IPS-11a (cell line): ENCODE measurements around the gene SHISA9.

Source experiments
- H3K4me3 ChIP-seq: one replicate; pipeline ENCODE4 v1.5.1; 2013; ENCODE audit warnings: low read depth, low read length, control low read depth

SHISA9 gene

GRCh38 chr16:13063457-13063856 is 162.1 kb downstream of the SHISA9 start:
- no peak overlapping the region for H3K4me3 ChIP-seq

DNA sequence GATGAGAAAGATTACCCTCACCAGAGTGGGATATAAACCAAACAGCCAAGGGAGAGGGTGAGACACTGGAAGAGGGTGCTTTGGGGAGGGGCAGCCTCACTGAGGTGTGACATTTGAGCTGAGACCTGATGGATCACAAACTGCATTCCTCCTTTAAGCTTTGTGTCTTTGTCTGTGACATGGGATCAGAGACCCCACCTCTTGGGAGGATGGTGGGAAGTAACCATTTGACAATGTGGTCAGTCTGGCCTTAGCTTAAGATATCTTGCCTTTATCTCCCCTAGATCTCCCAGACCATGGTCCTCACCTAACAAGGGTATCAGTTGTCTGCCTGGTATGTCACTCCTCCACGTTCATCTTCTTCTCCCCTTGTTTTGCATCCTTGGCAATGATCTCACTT is 163.4 kb downstream of the SHISA9 start:
- H3K4me3 ChIP-seq: no peak overlapping the region

DNA sequence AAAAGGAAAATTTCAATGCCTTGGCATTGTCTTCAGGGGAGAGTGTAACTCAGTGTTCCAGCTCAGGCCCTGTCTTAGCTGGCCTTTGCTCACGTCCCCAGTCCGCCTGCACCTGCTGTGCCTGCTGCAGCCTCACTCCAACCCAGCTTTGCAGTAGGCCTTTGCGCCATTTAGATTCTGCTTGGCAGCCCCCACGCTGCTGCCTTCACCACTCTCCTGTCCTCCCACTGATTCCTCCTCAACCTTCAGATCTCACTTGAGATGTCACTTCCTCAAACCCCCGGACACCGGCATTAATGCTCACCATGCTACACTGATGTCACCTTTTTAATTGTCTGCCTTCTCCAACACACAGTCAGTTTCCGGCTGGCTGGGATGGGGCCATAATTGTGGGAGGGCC is 166.2 kb downstream of the SHISA9 start:
- no peak overlapping the region for H3K4me3 ChIP-seq

DNA sequence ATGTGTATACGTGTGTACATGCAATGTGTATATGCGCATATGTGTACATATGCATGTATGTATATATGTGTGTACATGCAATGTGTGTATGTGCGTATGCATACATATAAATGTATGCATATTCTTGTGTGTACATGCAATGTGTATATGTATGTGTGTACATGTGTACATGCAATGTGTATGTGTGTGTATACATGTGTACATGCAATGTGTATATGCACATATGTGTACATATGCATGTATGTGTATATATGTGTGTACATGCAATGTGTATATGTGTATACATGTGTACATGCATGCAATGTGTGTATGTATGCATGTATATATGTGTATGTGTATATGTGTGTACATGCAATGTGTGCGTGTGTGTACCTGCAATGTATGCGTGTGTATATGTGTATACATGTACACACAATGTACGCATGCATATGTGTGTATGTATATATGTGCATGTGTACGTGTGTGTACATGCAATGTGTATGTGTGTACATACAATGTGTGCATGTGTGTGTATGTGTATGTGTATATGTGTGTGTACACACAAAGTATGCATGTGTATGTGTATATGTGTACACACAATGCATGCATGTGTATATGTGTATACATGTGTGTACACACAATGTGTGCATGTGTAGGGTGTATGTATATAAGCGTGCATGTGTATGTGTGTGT is 167.7 kb downstream of the SHISA9 start:
- no peak overlapping the region for H3K4me3 ChIP-seq

GRCh38 chr16:13070268-13070667 is 168.9 kb downstream of the SHISA9 start:
- no peak overlapping the region for H3K4me3 ChIP-seq

DNA sequence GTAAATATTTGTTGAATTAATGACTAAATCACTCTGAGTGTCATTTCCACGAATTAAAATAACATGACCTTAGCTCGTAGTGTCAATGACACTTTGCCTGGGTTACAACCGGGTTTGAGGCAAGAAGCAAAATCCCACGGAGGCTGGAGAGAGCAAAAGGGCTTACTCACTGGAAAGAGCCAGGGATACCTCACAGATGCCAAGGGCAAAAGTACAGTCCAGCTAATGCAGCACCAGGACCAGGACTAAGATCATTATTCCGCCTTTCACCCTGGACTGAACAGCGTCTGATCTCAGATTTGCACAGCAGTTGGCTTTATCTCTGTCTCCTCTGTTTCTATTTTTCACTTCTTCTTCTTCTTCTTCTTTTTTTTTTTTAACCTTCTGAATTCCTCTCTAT is 175.5 kb downstream of the SHISA9 start:
- H3K4me3 ChIP-seq: no peak overlapping the region

GRCh38 chr16:13077816-13078215 is 176.4 kb downstream of the SHISA9 start:
- no peak overlapping the region for H3K4me3 ChIP-seq

DNA sequence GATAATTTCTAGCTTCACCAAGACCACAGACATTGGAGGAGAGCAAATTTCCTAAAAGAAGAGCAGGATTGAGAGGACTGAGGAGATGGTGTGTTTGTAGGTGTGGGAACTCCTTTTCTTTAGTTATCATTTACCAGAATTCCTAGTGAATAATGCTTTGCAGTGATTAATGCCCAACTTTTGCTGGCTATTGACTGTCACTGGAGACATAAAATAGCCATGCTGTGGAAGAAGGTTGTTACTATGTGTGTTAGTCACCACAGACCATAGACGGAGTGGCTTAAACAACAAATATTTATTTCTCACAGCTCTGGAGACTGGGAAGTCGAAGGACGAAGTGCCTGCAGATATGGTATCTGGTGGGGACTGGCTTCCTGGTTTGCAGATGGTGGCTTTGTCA is 179.1 kb downstream of the SHISA9 start:
- H3K4me3 ChIP-seq: no peak overlapping the region

- no peak overlapping the region for H3K4me3 ChIP-seq
These were observed 180.5 kb downstream of the SHISA9 start for GRCh38 chr16:13081825-13082331.

- no peak overlapping the region for H3K4me3 ChIP-seq
These were observed 182.3 kb downstream of the SHISA9 start for GRCh38 chr16:13083681-13084080.

GRCh38 chr16:13084331-13084730 is 182.9 kb downstream of the SHISA9 start:
- no peak overlapping the region for H3K4me3 ChIP-seq

DNA sequence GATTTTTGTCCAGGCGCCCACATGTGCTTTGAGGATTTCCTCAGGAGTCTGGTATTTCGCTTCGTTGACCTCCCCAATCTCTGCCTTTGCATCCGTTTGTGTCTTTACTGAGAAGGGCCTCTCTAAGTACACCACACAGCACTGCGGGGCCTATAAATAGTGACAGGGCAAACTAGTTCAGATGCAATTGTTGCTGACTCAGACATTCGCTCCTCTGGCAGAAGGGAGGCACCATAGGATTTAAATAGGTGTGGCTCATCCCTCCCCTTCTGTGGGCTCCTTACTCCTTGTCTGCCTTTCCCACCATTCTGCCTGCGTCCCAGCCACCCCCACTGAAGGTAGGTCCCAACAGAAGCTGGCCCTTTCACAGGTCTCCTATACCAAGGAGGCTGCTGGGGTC is 192.3 kb downstream of the SHISA9 start:
- H3K4me3 ChIP-seq: no peak overlapping the region

DNA sequence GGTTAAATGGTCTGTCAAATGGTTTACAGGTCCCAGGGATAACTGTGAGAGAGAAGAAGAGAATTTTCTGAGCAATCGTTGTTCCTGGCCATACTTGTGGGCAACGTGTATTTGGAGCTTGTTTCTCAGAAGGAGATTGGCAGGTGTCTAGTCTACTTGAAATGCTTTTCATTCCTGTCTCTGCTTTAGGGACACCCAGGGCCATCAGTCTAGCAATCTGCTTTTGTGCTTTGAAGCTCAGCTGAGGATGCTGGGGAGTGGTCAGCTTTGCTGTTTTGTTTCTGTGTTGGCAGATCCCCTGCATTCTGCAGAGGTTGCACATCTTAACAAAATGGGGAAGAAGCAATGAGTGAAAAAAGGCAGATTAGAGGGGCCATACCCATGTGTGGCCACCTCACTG is 193.7 kb downstream of the SHISA9 start:
- H3K4me3 ChIP-seq: no peak overlapping the region

GRCh38 chr16:13098536-13098935 is 197.1 kb downstream of the SHISA9 start:
- H3K4me3 ChIP-seq: no peak overlapping the region

DNA sequence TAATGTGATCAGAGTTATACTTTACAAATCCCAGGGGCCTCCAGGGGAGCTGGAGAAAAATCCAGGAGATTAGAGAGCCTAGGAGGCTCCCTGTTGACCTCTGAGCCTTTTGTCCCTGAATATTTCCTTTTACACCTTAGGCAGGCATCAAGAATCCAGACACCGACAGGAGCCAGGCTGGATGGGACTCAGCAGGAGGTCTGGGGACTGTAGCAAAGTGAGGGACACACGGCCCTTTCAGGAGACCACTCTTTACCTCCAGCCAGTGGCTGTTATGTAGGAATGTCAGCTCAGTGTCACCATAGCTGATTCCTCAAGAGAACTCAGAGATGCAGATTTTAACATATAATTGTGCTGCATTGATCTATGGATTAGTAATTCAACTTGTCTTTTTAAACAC is 198.4 kb downstream of the SHISA9 start:
- H3K4me3 ChIP-seq: no peak overlapping the region

DNA sequence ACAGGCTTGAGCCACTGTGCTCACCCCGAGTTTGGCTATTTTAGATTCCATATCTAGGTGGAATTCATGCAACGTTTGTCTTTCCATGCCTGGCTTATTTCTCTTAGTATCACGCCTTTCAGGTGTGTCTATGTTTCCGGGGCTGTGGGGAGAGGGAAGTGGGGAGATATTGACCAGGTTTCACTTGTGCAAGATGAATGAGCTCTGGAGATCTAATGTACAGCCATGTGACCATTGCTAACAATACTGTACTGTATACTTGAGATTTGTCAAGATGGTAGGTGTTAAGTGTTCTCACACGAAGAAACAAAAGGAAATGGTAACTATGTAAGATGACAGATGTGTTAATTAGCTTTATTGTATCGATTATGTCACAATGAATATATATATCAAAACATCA is 199.6 kb downstream of the SHISA9 start:
- H3K4me3 ChIP-seq: no peak overlapping the region

GRCh38 chr16:13101828-13102227 is 200.4 kb downstream of the SHISA9 start:
- H3K4me3 ChIP-seq: no peak overlapping the region

DNA sequence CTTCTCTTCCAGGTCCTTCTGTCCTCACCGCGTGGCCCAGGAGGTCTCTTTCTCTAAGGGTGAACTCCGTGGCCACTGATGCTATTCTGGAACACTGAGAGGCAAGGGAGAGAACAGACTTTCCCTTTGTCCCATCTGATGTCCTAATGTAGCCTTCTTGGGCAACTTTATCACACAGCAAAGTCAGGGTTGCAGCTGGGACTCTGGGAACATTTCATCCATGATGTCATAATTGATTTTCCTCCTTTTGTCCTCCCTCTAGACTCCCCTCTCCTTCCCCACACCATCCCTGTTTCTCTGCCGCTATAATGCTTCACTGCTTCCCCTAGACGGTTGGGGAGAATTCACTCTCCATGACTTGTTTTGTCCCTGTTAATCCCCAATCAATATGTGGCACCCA is 201.0 kb downstream of the SHISA9 start:
- H3K4me3 ChIP-seq: no peak overlapping the region

DNA sequence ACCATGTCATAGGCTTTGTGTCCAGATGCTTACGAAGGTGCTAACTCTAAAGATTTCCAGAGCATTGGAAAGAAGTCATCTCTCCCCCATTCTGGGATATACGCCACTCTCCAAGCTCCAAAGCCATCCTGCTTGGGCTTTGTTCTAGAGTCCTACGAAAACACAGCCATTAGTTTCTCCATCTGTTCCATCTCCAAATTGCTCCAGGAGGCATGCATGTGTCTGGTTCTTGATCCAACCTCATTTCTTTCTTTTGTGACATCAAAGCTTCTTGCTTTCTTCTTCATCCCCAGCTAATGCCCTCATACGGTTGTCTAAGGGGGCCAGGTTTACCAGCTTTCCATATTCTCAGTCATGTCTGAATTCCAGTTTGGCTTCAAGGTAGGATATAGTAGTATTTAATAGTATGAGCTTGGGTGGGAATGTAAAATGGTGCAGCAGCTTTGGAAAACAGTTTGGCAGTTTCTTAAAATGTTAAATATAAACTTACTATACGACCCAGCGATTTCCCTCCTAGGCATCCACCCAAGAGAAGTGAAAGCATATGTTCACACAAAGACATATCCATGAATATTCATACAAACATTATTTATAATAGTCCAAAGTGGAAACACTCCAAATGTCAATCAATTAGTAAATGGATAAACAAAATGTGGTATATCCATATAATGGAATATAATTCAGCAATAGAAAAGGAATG is 202.6 kb downstream of the SHISA9 start:
- no peak overlapping the region for H3K4me3 ChIP-seq

DNA sequence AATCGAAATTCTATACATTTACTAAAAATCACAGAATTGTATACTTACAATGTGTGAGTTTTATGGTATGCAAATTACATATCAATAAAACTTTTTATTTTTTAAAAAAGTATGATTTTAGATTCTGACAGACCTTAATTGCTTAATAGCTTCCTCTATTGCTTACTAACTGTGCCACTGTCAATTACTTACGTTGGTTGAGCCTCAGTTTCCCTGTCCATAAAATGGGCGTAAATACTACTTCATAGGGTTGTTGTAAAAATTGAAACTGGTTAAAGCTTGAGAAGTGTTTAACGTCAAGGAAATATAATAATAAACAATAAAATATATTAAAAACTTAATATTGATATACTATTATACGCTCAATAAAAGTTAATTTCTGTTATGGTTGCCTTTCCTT is 203.4 kb downstream of the SHISA9 start:
- no peak overlapping the region for H3K4me3 ChIP-seq

DNA sequence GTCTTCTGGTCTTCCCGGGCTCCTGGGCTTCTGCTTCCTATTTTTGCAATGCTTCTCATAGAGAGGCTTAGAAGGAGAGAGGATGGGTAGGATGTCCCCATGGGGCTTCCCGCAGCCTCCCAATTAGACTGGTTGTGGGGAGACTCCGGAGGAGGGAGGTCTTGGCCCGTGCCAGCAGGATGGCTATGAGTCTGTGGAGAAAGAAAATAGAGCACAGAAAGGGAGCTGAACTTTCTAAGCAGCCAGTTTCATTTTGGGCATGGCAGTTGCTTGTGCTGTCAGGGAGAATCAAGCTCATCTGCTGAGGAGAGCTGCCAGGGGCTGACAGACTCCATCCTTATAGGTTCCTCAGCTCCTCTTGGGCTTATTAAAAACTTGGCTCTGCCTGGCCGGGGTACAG is 204.0 kb downstream of the SHISA9 start:
- no peak overlapping the region for H3K4me3 ChIP-seq

- H3K4me3 ChIP-seq: no peak overlapping the region
These were observed 205.1 kb downstream of the SHISA9 start for GRCh38 chr16:13106464-13106863.

GRCh38 chr16:13108126-13108525 is 206.7 kb downstream of the SHISA9 start:
- H3K4me3 ChIP-seq: no peak overlapping the region
